AG04450 (cell line): ENCODE results near the gene SLK. TPM values are rescaled to one million over a fixed set of nuclear protein-coding genes. Genes with fewer than 3 reads are reported as not detected.

Source experiments
- CTCF ChIA-PET: fragments of 300-600, 350-600 bp; formaldehyde crosslinking; extraction: SDS; loops from one replicate; lab custom pipeline; 2022; ENCODE audit warnings: antibody characterized with exemption, inconsistent platforms; lab: Charles Lee
- POLR2A ChIA-PET: fragments of 350-600 bp; formaldehyde crosslinking; extraction: SDS; loops from one replicate; lab custom pipeline; 2021; ENCODE audit warnings: antibody characterized with exemption, inconsistent platforms; lab: Yijun Ruan, JAX
- DNase-seq: peaks from one replicate; pipeline ENCODE4 v3.0.0-alpha.2; 2011; ENCODE audit warnings: low read depth, low spot score
- H3K27ac ChIP-seq: one replicate; pipeline ENCODE4 v1.5.1; 2012; ENCODE audit warnings: low read depth, low read length, control low read depth
- H3K27me3 ChIP-seq: one replicate; pipeline ENCODE4 v1.6.0; 2012; ENCODE audit warnings: low read length; ENCODE audit not compliant: control insufficient read depth, insufficient read depth
- H3K4me3 ChIP-seq: 2 replicates; pipeline ENCODE4 v1.5.1; 2011; ENCODE audit warnings: mild to moderate bottlenecking, low read depth, low read length, control low read depth
- H3K9me3 ChIP-seq: 2 replicates; pipeline ENCODE4 v1.5.1; 2012; ENCODE audit warnings: low read length; ENCODE audit not compliant: control insufficient read depth, insufficient read depth
- CTCF ChIP-seq: IDR thresholded peaks from 2 replicates; pipeline ENCODE4 v1.5.1; 2011; ENCODE audit warnings: low read depth, low read length, control low read depth, inconsistent platforms
- polyA plus RNA-seq: library from polyadenylated mRNA; depleted of rRNA; stranded (reverse); fragments of >200 nt; gene quantifications from 2 replicates; pipeline ENCODE4 v1.2.3, GENCODE V29; 2011

The SLK gene
- polyA plus RNA-seq, 1 experiment = 16.5 TPM

GRCh38 chr10:104032144-104032775, 65.3 kb downstream of the SLK start:
- no peak for DNase-seq
- TF ChIP-seq CTCF = no peak
- Histone ChIP-seq H3K4me3 (no peak overlapping the region), H3K27me3 (no peaks in the 10 kb centered on the region), H3K27ac (no peak overlapping the region), H3K9me3 (no peaks in the 10 kb centered on the region; the same call in 1 of the 2 replicates)
- ChIA-PET POLR2A (no interaction called here), CTCF (interaction anchor here (1.0 to 1.2 kb wide), 3 partner anchors 13 to 259 kb away, joined by 3 to 5 read pairs (median 3); no protein-coding TSS in a partner anchor)

- Histone ChIP-seq H3K27me3 (no peaks in the 10 kb centered on the region), H3K9me3 (no peaks in the 10 kb centered on the region; the same call in 1 of the 2 replicates), H3K27ac (no peak overlapping the region), H3K4me3 (no peak overlapping the region)
- POLR2A ChIA-PET = no interaction called here
- TF ChIP-seq CTCF = no peak
- no peak for DNase-seq
- CTCF ChIA-PET = no interaction called here
Observed at GRCh38 chr10:104033401-104033930, 66.5 kb downstream of the SLK start.

- Histone ChIP-seq H3K9me3 (no peaks in the 10 kb centered on the region; the same call in 1 of the 2 replicates), H3K27me3 (no peaks in the 10 kb centered on the region), H3K4me3 (no peak overlapping the region), H3K27ac (no peak overlapping the region)
- DNase-seq = no peak
- POLR2A ChIA-PET = no interaction called here
- no peak for TF ChIP-seq CTCF
- CTCF ChIA-PET = no interaction called here
Observed at GRCh38 chr10:104033966-104034365, 67.0 kb downstream of the SLK start.

- Histone ChIP-seq H3K27me3 (no peaks in the 10 kb centered on the region), H3K9me3 (no peaks in the 10 kb centered on the region; the same call in 1 of the 2 replicates), H3K27ac (no peak overlapping the region), H3K4me3 (no peak overlapping the region)
- no peak for TF ChIP-seq CTCF
- CTCF ChIA-PET = interaction anchor here (1.0 kb wide), 1 partner anchor 15 kb away, joined by 4 read pairs; no protein-coding TSS in a partner anchor
- DNase-seq = no peak
- POLR2A ChIA-PET = no interaction called here
Observed at GRCh38 chr10:104034401-104035193, 67.7 kb downstream of the SLK start.
